ENCODE data around the gene PLPP6. TPM values are rescaled to one million over a fixed set of nuclear protein-coding genes. Genes with fewer than 3 reads are reported as not detected.

The PLPP6 gene
- total and polyA plus RNA-seq, 3 donors from 2014 or later = 9.5 to 10.8 (median 10.4) TPM

GRCh38 chr9:4663956-4664355 is 1.9 kb downstream of the PLPP6 start:
- 81 to 95% methylated on average over 3 of the region's 3 CpGs for WGBS, 2 donors

DNA sequence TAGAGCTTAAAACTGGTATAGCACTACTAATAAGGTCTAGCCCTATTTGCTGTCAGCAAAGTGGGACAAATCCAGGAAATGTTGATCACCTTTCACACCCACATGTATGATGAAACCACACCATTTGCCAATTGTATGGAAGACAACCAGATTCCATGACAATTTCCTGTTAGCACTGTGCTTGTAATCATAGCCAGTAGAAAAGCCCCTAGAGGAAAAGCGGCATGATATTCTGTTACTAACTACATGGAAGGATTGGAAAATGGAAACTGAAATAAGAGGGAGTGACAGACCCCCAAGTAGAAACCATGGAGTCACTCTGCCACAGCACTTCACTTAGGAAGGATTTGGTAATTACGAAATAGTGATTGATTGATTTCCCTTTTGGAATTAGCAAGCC is 3.3 kb downstream of the PLPP6 start:
- Histone ChIP-seq H3K27me3 (no peaks in the 10 kb centered on the region), H3K27ac (no peak overlapping the region), H3K36me3 (ENCODE audit: low read depth, missing control alignments) (no peaks in the 10 kb centered on the region), H3K4me3 (peak overlapping the region in 1 of 2 donors; percentile 50), H3K4me1 (no peaks in the 10 kb centered on the region), H3K9me3 (no peaks in the 10 kb centered on the region)
- WGBS, 2 donors = 64 to 74% methylated on average over 2 of the region's 2 CpGs
- TF ChIP-seq POLR2A (IDR thresholded peaks at IDR 0.05) (no peak), CTCF (IDR thresholded peaks at IDR 0.05) (no peak)
- no peak for DNase-seq
- intact Hi-C loops (cut with DNase I; ENCODE audit: low total_unique reads) = no loop called here

More at GRCh38 chr9:4663956-4664355, 1.9 kb downstream of the PLPP6 start:
- Histone ChIP-seq H3K27ac (no peak overlapping the region), H3K4me3 (no peak overlapping the region), H3K36me3 (ENCODE audit: low read depth, missing control alignments) (no peaks in the 10 kb centered on the region), H3K4me1 (no peaks in the 10 kb centered on the region), H3K27me3 (no peaks in the 10 kb centered on the region), H3K9me3 (no peaks in the 10 kb centered on the region)
- intact Hi-C loops (cut with DNase I; ENCODE audit: low total_unique reads) = loop anchor here (5.0 kb wide), 1 partner anchor 78 kb away; the partner anchor contains the start of gene AK3
- TF ChIP-seq CTCF (IDR thresholded peaks at IDR 0.05) = no peak
- no peak for DNase-seq

DNA sequence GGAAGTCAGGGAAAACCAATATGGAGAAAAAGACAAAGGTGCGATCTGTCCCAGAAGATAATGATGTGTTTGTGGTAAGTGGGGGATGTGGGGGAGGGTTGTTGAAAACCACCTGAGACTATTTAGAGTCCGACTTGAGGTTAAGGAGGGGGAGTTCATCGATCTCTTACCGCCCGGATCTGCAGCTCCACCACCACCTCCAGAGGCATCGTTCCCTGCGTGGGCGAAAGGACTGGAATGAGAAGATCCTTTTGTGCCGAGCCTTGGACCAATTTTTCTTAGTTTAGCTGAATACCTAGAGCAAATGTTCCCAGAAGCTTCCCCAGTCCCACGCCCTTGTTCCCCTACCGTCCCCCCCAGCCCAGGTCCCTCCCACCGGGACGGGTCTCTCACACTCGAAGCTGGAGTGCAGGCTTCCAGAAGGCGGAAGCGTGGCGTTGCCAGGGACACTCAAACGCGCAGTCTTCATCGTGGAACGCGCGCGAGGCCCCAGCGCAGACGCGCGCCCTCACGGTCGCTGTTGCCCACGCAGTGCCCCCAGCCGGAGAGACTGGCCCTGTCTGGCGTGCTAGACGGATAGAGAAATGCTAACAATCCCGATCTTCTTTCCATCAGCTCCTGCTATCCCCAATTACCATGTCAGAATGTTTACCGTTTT is 4.1 kb downstream of the PLPP6 start, which contains the start of gene SPATA6L:
Gene SPATA6L, minus strand, starts transcription at position 439 of the 658 bp plus-strand sequence. Its CDS starts 230 bp downstream, at position 209.
- H3K27me3 ChIP-seq = no peaks in the 10 kb centered on the region
- no peaks in the 10 kb centered on the region for H3K9me3 ChIP-seq
- peak within 1 kb of the TSS; percentile 53 to 62 for H3K27ac ChIP-seq
- peak; percentile 80 for DNase-seq
- intact Hi-C loops (cut with DNase I; ENCODE audit: low total_unique reads) = no loop called here
- WGBS, 2 donors = 1 to 2% methylated on average over 18 to 36 of the region's 36 CpGs
- H3K4me1 ChIP-seq = no peaks in the 10 kb centered on the region
- TF ChIP-seq POLR2A (IDR thresholded peaks at IDR 0.05) (no peak), CTCF (IDR thresholded peaks at IDR 0.05) (no peak)
- H3K36me3 ChIP-seq (ENCODE audit: low read depth, missing control alignments) = no peaks in the 10 kb centered on the region
- peak within 1 kb of the TSS; percentile 38 to 50 for H3K4me3 ChIP-seq

DNA sequence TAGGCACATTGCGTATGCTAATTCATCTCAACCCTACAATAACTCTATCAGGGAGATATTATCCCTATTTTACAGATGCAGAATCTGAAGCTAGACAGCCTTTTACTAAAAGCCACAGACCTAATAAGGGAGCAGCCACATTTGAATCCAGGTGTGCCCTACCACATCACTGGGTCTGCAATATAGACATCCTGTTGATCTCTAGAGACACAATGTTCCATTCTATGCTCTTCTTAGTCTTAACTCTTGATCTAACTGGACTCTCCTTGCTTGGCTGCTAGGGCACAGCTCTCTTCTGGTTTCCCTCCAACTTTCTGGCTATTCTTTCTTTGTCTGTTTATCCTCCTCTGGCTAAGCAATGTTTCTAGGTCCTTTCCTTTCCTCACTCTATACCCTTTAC is 5.6 kb downstream of the PLPP6 start:
- no peaks in the 10 kb centered on the region for H3K27me3 ChIP-seq
- TF ChIP-seq POLR2A (IDR thresholded peaks at IDR 0.05) (no peak), CTCF (IDR thresholded peaks at IDR 0.05) (no peak)
- no peaks in the 10 kb centered on the region for H3K36me3 ChIP-seq (ENCODE audit: low read depth, missing control alignments)
- no peak overlapping the region for H3K4me3 ChIP-seq
- H3K9me3 ChIP-seq = no peaks in the 10 kb centered on the region
- intact Hi-C loops (cut with DNase I; ENCODE audit: low total_unique reads) = no loop called here
- H3K4me1 ChIP-seq = no peaks in the 10 kb centered on the region
- 94 to 96% methylated on average over 1 of the region's 1 CpG for WGBS, 2 donors
- DNase-seq = no peak
- no peak overlapping the region for H3K27ac ChIP-seq

GRCh38 chr9:4668604-4669003 is 6.5 kb downstream of the PLPP6 start:
- Histone ChIP-seq H3K9me3 (no peaks in the 10 kb centered on the region), H3K27ac (no peak overlapping the region), H3K27me3 (no peaks in the 10 kb centered on the region), H3K4me3 (no peak overlapping the region), H3K36me3 (ENCODE audit: low read depth, missing control alignments) (no peaks in the 10 kb centered on the region), H3K4me1 (no peaks in the 10 kb centered on the region)
- 68 to 85% methylated on average over 2 of the region's 2 CpGs for WGBS, 2 donors
- no peak for TF ChIP-seq POLR2A (IDR thresholded peaks at IDR 0.05)
- TF ChIP-seq CTCF (IDR thresholded peaks at IDR 0.05) = no peak
- DNase-seq = no peak
- intact Hi-C loops (cut with DNase I; ENCODE audit: low total_unique reads) = no loop called here

All from testis (tissue), 3 donors.